Kidney (tissue), 14 donors: ENCODE measurements around the gene OR6B2. TPM values are rescaled to one million over a fixed set of nuclear protein-coding genes. Genes with fewer than 3 reads are reported as not detected.

Experiments
- DNase-seq, 5 donors: peaks; one replicate each; pipeline ENCODE4 v3.0.0-alpha.2; 2013 to 2020
- FAIRE-seq: peaks from 2 replicates; lab custom pipeline; 2012; peaks lifted over from hg19 to GRCh38; lab: Jason Lieb, UNC
- H3K27ac ChIP-seq, 2 donors: one replicate each; pipeline ENCODE4 v1.7.0; 2013; ENCODE audit warnings: low read depth in 2 of 2, low read length in 2 of 2, inconsistent platforms in 1 of 2
- H3K27me3 ChIP-seq: one replicate; pipeline ENCODE4 v1.7.1; 2013; ENCODE audit warnings: low read length, inconsistent platforms; ENCODE audit not compliant: control insufficient read depth, insufficient read depth
- H3K36me3 ChIP-seq, 3 donors: one replicate each; pipeline versions ENCODE4 v1.7.0 to v1.7.1; 2013; ENCODE audit warnings: low read length in 3 of 3, control low read depth in 1 of 3, inconsistent platforms in 1 of 3; ENCODE audit not compliant: insufficient read depth in 3 of 3, control insufficient read depth in 2 of 3
- H3K4me1 ChIP-seq, 3 donors: one replicate each; pipeline versions ENCODE4 v1.7.0 to v1.7.1; 2013; ENCODE audit warnings: low read length in 3 of 3, inconsistent platforms in 1 of 3, low read depth in 1 of 3; ENCODE audit not compliant: control insufficient read depth in 2 of 3, insufficient read depth in 2 of 3
- H3K4me3 ChIP-seq, 3 donors: one replicate each; pipeline versions ENCODE4 v1.7.0 to v1.8.1; 2013; ENCODE audit warnings: low read length in 3 of 3, control low read depth in 1 of 3, inconsistent platforms in 1 of 3
- H3K9ac ChIP-seq, 3 donors: one replicate each; pipeline versions ENCODE4 v1.7.0 to v1.7.1; 2013; ENCODE audit warnings: low read length in 3 of 3, control low read depth in 1 of 3, inconsistent platforms in 1 of 3
- H3K9me3 ChIP-seq, 3 donors: one replicate each; pipeline versions ENCODE4 v1.7.0 to v1.7.1; 2013; ENCODE audit warnings: low read length in 3 of 3, control low read depth in 1 of 3, inconsistent platforms in 1 of 3; ENCODE audit not compliant: control insufficient read depth in 2 of 3, insufficient read depth in 1 of 3
- intact Hi-C: fragments of 100-400 bp; cut with DNase I; formaldehyde crosslinking; loops from one replicate; pipeline ENCODE4 v1.11.1; 2022
- polyA plus RNA-seq: library from polyadenylated mRNA; stranded (reverse); fragments of 350-450 nt; fragmentation: Illumina TruSeq; extraction: RNeasy Lipid Tissue Mini Kit (QIAGEN cat#74804); gene quantifications from one replicate; pipeline ENCODE4 v1.2.3, GENCODE V29; 2014; ENCODE audit warnings: low read depth, low replicate concordance; ENCODE audit not compliant: insufficient read depth
- total RNA-seq: library from RNA; stranded (reverse); fragmentation: NEBNext Ultra II Directional; extraction: Animal tissue kit (Norgen Biotek cat#: 25700); gene quantifications from one replicate; pipeline ENCODE4 v1.2.1, GENCODE V29; 2021
- TF ChIP-seq, protein P1 (sequence below): IDR thresholded peaks from 3 replicates; pipeline ENCODE4 v1.5.1; 2012; ENCODE audit warnings: mild to moderate bottlenecking, moderate library complexity, borderline replicate concordance; ENCODE audit not compliant: insufficient read depth; ENCODE audit errors: extremely low read depth
- donor health status: control.
- donor health status: control.
- donor health status: control.
- donor health status: control.
- donor health status: control.
- donor health status: DM: yes; HTN: yes; CAD: no.
- donor health status: Normal renal cell carcinoma (clear cell type).

Gene OR6B2
- total and polyA plus RNA-seq, 2 donors from 2014 or later = not detected

DNA sequence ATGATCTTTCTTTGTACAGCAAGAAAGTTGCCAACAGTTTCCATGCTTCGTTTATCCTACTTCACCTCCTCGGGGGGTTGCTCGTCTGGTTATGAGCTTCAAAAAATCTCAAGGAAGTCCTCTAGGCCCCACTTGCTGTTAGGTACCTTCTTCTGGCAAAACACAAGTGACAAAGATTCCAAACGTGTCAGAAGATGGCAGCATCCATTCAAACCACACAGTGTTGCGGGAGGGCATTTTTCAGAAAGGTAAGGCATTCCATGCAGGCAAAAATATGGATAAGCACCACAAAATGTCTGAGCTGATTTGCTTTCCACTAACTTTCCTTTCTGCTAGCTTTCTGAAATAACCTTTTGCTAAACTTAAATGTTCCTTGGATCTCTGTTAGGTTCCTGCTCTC, 36.3 kb upstream of the OR6B2 start:
- Histone ChIP-seq H3K27me3 (no peaks in the 10 kb centered on the region), H3K4me3 (no peak overlapping the region), H3K4me1 (no peaks in the 10 kb centered on the region), H3K36me3 (no peaks in the 10 kb centered on the region), H3K27ac (no peak overlapping the region), H3K9me3 (peaks cover 0 to 11% (median 0%) of the 10 kb centered on the region in 3 donors), H3K9ac (no peak overlapping the region)
- TF ChIP-seq, protein P1, sequence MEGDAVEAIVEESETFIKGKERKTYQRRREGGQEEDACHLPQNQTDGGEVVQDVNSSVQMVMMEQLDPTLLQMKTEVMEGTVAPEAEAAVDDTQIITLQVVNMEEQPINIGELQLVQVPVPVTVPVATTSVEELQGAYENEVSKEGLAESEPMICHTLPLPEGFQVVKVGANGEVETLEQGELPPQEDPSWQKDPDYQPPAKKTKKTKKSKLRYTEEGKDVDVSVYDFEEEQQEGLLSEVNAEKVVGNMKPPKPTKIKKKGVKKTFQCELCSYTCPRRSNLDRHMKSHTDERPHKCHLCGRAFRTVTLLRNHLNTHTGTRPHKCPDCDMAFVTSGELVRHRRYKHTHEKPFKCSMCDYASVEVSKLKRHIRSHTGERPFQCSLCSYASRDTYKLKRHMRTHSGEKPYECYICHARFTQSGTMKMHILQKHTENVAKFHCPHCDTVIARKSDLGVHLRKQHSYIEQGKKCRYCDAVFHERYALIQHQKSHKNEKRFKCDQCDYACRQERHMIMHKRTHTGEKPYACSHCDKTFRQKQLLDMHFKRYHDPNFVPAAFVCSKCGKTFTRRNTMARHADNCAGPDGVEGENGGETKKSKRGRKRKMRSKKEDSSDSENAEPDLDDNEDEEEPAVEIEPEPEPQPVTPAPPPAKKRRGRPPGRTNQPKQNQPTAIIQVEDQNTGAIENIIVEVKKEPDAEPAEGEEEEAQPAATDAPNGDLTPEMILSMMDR = no peak
- intact Hi-C loops = no loop called here
- FAIRE-seq (no peak), DNase-seq (no peak)

DNA sequence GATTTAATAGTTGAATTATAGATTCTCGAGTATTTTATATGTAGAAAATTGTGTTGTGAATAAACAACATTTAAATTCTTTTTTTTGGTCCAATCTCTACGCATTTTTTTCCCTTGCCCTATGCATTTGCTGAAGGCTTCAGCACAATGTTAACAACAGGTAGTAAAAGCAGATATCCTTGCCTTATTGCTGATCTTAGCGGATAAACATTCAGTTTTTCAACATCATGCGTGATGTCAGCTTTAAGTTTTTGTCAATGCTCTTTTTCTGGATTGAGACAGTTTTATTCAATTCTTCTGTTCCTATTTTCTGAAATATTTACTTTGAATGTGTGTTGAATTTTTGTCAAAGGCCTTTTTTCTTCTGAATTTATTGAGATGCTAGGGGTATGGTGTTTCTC, 34.7 kb upstream of the OR6B2 start:
- intact Hi-C loops = no loop called here
- no peak for FAIRE-seq

DNA sequence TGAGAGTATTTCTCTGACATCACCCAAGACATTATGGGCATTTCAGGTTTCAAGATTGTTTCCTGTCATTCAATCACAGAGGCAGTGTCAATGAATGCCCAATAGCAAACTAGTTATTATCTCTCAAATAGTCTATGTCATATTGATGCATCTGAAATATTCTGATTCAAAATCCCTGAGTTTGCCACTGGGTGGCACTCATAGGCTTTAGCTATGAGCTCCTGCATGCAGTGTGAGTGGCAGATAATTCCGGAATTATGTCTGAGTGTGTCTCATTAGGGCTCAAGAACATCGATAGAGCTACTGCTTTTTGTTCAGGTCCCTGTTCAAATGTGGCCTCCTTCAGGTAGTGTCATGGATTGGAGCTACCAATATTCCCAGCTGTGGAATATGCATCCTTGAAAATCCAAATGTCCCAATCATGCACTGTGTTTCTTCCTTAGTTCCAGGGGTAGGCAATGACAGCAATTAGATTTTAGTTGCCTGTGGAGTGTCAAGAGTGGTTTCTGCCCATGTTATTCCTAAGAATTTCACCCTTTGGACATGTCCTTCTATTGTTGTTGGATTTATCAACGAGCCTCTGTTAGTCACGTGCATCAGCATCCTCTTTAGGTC, 30.9 kb upstream of the OR6B2 start:
- Histone ChIP-seq H3K36me3 (no peaks in the 10 kb centered on the region), H3K4me3 (no peak overlapping the region), H3K4me1 (no peaks in the 10 kb centered on the region), H3K9me3 (no peaks in the 10 kb centered on the region), H3K27ac (no peak overlapping the region), H3K9ac (no peak overlapping the region), H3K27me3 (no peaks in the 10 kb centered on the region)
- intact Hi-C loops = no loop called here
- no peak for FAIRE-seq
- DNase-seq = peak in 4 of 5 donors; percentile 33 to 72 (median 48)
- TF ChIP-seq, protein P1 = peak; percentile 63

More for the DNA sequence above, 34.7 kb upstream of the OR6B2 start:
- Histone ChIP-seq H3K9me3 (peaks cover 0 to 11% (median 0%) of the 10 kb centered on the region in 3 donors), H3K36me3 (no peaks in the 10 kb centered on the region), H3K9ac (no peak overlapping the region), H3K27ac (no peak overlapping the region), H3K4me3 (no peak overlapping the region), H3K4me1 (no peaks in the 10 kb centered on the region), H3K27me3 (no peaks in the 10 kb centered on the region)
- no peak for DNase-seq
- TF ChIP-seq, protein P1 = no peak
